NOMO-1 treated with dmso at 0.1 percent for 144 hours (cell line): ENCODE measurements around the gene DNAH7.
"Not testable (repeated sequence)": the region's sequence is repeated elsewhere in the genome, so short reads cannot be mapped to it uniquely, and the experiment has no call there.

Source experiments
- DNase-seq: peaks from one replicate; lab custom pipeline; 2025; ENCODE audit not compliant: unreplicated experiment; lab: John Stamatoyannopoulos, UW

Gene DNAH7

GRCh38 chr2:195733831-195734230 lies 334.8 kb downstream of the DNAH7 start:
- no peak for DNase-seq

GRCh38 chr2:195732574-195732973 lies 336.1 kb downstream of the DNAH7 start:
- no peak for DNase-seq

GRCh38 chr2:195730912-195731311 lies 337.7 kb downstream of the DNAH7 start:
- no peak for DNase-seq

- no peak for DNase-seq
These were observed 341.5 kb downstream of the DNAH7 start for GRCh38 chr2:195727106-195727505.

- no peak for DNase-seq
These were observed 346.6 kb downstream of the DNAH7 start for GRCh38 chr2:195722075-195722474.

- no peak for DNase-seq
These were observed 347.6 kb downstream of the DNAH7 start for GRCh38 chr2:195721042-195721441.

- no peak for DNase-seq
These were observed 352.2 kb downstream of the DNAH7 start for GRCh38 chr2:195716466-195716865.

GRCh38 chr2:195711478-195711877 lies 357.2 kb downstream of the DNAH7 start:
- DNase-seq = no peak

- DNase-seq = no peak
These were observed 358.5 kb downstream of the DNAH7 start for GRCh38 chr2:195709901-195710806.

GRCh38 chr2:195706161-195706900 lies 362.3 kb downstream of the DNAH7 start:
- no peak for DNase-seq

- no peak for DNase-seq
These were observed 368.2 kb downstream of the DNAH7 start for GRCh38 chr2:195700480-195700879.

- DNase-seq = no peak
These were observed 370.9 kb downstream of the DNAH7 start for GRCh38 chr2:195697681-195698220.

GRCh38 chr2:195696012-195696411 lies 372.6 kb downstream of the DNAH7 start:
- no peak for DNase-seq

- no peak for DNase-seq
These were observed 373.5 kb downstream of the DNAH7 start for GRCh38 chr2:195695002-195695631.

- no peak for DNase-seq
These were observed 374.1 kb downstream of the DNAH7 start for GRCh38 chr2:195694553-195694952.

GRCh38 chr2:195692531-195692930 lies 376.1 kb downstream of the DNAH7 start:
- not testable (repeated sequence) for DNase-seq
